K562 (cell line): Measurements from ENCODE around the gene HNRNPA3. TPM values are rescaled to one million over a fixed set of nuclear protein-coding genes. Genes with fewer than 3 reads are reported as not detected.

Experiments used
- CBX8 ChIP-seq: fragments of 200-600 bp; sonication (generic); IDR thresholded peaks from 2 replicates; pipeline ENCODE4 v1.6.1; 2012; ENCODE audit warnings: borderline replicate concordance, mixed run types, low read depth, mild to moderate bottlenecking, moderate library complexity, mixed read lengths, low read length, control low read depth, inconsistent platforms; ENCODE audit not compliant: poor library complexity, severe bottlenecking; ENCODE audit errors: extremely low read depth
- KDM5B ChIP-seq: fragments of 200-600 bp; sonication (generic); IDR thresholded peaks from 2 replicates; pipeline ENCODE4 v1.6.1; 2012; ENCODE audit warnings: low read depth, mild to moderate bottlenecking, moderate library complexity, low read length, control low read depth, inconsistent platforms; ENCODE audit not compliant: insufficient replicate concordance
- SIN3B ChIP-seq: fragments of 450-650 bp; IDR thresholded peaks from 2 replicates; pipeline ENCODE4 v1.6.1; 2017; ENCODE audit warnings: low read depth, mild to moderate bottlenecking, moderate library complexity
- SMARCC2 ChIP-seq: fragments of 450-650 bp; IDR thresholded peaks from 2 replicates; pipeline ENCODE4 v1.6.1; 2017; ENCODE audit warnings: antibody characterized with exemption, moderate library complexity, mild to moderate bottlenecking, low read depth
- SRSF1 ChIP-seq: fragments of 200-400 bp; formaldehyde crosslinking; IDR thresholded peaks from 2 replicates; pipeline ENCODE4 v1.6.1; 2017; ENCODE audit warnings: mild to moderate bottlenecking, low read depth, low read length, moderate library complexity
- TBP ChIP-seq: optimal IDR thresholded peaks from 2 replicates; pipeline ENCODE3; 2011; ENCODE audit warnings: low read depth, low read length, improper control_type of control experiment
- ZEB2 ChIP-seq: fragments of 450-650 bp; IDR thresholded peaks from 2 replicates; pipeline ENCODE4 v1.6.1; 2016
- ZFP30 ChIP-seq: fragments of 250-450 bp; sonication (Bioruptor Pico); IDR thresholded peaks from 2 replicates; pipeline ENCODE4 v1.8.0; 2022; ENCODE audit warnings: moderate library complexity, mild to moderate bottlenecking, inconsistent platforms, borderline replicate concordance
- ZSCAN29 ChIP-seq: fragments of 450-650 bp; IDR thresholded peaks from 2 replicates; pipeline ENCODE4 v1.6.1; 2017
- polyA plus RNA-seq, 8 experiments: library from polyadenylated mRNA; depleted of rRNA in 4 of 8; stranded (reverse) in 5 of 8; unstranded in 3 of 8; fragments of >200 nt; fragmentation: Nextera tagmentation in 2 of 8; fragmentation: Illumina TruSeq in 1 of 8; extraction: Ambion mirVana in 2 of 8; extraction: Trizol in 1 of 8; gene quantifications; 2 replicates each; pipeline versions ENCODE4 v1.2.1 to v1.2.3, GENCODE V29; 2011 to 2014; ENCODE audit warnings: inconsistent platforms in 1 of 8, missing spikeins in 1 of 8
- total RNA-seq, 7 experiments: library from RNA; depleted of rRNA in 6 of 7; stranded (reverse); fragments of >200 nt in 6 of 7; fragmentation: Illumina TruSeq in 2 of 7; extraction: Trizol in 2 of 7; gene quantifications; 2 replicates each; pipeline versions ENCODE4 v1.2.1 to v1.2.3, GENCODE V29; 2011 to 2021; ENCODE audit warnings: low replicate concordance in 1 of 7
- TF ChIP-seq, protein P1 (sequence below): fragments of 450-650 bp; formaldehyde crosslinking; IDR thresholded peaks from 2 replicates; pipeline ENCODE4 v1.4.0; 2020; ENCODE audit warnings: mild to moderate bottlenecking, moderate library complexity
- TF ChIP-seq, protein P2 (sequence below): sonication (generic); formaldehyde crosslinking; IDR thresholded peaks from 2 replicates; pipeline ENCODE4 v1.8.0; 2022; ENCODE audit warnings: missing genetic modification reagents, mild to moderate bottlenecking, borderline replicate concordance
- TF ChIP-seq, protein P3 (sequence below): fragments of 450-650 bp; IDR thresholded peaks from 2 replicates; pipeline ENCODE4 v1.6.1; 2018; ENCODE audit warnings: mild to moderate bottlenecking, low read depth; ENCODE audit not compliant: partially characterized antibody
- TF ChIP-seq, protein P4 (sequence below): sonication (generic); formaldehyde crosslinking; IDR thresholded peaks from 2 replicates; pipeline ENCODE4 v1.9.0; 2022; ENCODE audit warnings: mild to moderate bottlenecking, missing genetic modification reagents
- TF ChIP-seq, protein P5 (sequence below): sonication (generic); formaldehyde crosslinking; IDR thresholded peaks from 2 replicates; pipeline ENCODE4 v1.4.0; 2020; ENCODE audit warnings: mild to moderate bottlenecking, missing genetic modification reagents
- TF ChIP-seq, protein P6 (sequence below): fragments of 450-650 bp; formaldehyde crosslinking; conservative IDR thresholded peaks from 2 replicates; pipeline ENCODE4 v1.4.0; 2022; ENCODE audit warnings: mild to moderate bottlenecking, missing genetic modification characterization

Gene HNRNPA3
- total and polyA plus RNA-seq, 9 of the 15 experiments (the other 6 are each of a cell fraction or from before 2014, with no cell fraction given), result 72.8 to 428 (median 192) TPM

DNA sequence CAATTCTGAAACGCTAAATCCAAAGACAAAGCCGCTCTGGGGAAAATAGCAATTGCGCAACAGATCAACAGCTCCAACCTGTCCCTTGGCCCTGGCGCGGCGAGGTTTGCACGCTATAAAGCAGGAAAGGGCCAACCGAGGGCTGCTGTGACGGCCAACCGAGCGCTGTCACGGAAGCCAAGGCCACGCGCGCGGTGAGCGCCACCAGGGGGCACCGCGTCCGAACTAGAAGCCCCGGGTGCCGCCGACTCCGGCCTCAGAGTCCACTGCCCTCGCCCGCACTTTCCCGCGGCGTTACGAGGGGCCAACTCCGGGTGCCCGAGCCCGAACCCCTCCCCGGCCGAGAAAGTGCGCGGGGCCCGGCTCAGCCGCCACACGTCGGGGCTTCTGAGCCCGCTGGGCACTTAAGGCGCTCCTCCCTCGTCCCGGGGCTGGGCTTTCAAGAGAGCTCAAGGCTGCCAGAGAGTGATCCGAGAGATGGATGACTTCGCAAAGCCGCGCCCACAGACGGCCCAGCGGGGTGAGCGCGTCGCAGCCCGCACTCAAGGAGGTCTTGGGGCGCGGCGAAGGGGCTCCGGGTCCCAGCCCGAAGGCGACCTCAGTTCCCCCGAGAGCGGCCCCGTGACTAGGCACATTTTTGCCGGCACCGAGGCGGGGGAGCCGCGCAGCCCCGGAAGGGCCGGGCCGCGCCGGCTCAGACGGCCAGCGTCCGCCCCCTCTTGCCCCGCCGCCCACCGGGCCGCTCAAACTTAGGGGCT is 51.0 kb downstream of the HNRNPA3 start (continued):
- TF ChIP-seq ZEB2, result peak; percentile 53; the same call in 1 of the 2 replicates
- peak; percentile 9; the same call in 1 of the 2 replicates for TF ChIP-seq SRSF1
- TF ChIP-seq SIN3B, result peak; percentile 53; the same call in 1 of the 2 replicates
- no peak; the same call in 1 of the 2 replicates for TF ChIP-seq SMARCC2
- peak; percentile 85 for TF ChIP-seq TBP
- TF ChIP-seq CBX8, result no peak
- TF ChIP-seq, protein P1, sequence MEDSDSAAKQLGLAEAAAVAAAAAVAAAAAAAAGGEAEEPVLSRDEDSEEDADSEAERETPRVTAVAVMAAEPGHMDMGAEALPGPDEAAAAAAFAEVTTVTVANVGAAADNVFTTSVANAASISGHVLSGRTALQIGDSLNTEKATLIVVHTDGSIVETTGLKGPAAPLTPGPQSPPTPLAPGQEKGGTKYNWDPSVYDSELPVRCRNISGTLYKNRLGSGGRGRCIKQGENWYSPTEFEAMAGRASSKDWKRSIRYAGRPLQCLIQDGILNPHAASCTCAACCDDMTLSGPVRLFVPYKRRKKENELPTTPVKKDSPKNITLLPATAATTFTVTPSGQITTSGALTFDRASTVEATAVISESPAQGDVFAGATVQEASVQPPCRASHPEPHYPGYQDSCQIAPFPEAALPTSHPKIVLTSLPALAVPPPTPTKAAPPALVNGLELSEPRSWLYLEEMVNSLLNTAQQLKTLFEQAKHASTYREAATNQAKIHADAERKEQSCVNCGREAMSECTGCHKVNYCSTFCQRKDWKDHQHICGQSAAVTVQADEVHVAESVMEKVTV (CRISPR knock-in tag), result peak; percentile 90
- no peak for TF ChIP-seq ZFP30 (CRISPR knock-in tag)
- TF ChIP-seq KDM5B, result peak; percentile 67
- TF ChIP-seq, protein P2, sequence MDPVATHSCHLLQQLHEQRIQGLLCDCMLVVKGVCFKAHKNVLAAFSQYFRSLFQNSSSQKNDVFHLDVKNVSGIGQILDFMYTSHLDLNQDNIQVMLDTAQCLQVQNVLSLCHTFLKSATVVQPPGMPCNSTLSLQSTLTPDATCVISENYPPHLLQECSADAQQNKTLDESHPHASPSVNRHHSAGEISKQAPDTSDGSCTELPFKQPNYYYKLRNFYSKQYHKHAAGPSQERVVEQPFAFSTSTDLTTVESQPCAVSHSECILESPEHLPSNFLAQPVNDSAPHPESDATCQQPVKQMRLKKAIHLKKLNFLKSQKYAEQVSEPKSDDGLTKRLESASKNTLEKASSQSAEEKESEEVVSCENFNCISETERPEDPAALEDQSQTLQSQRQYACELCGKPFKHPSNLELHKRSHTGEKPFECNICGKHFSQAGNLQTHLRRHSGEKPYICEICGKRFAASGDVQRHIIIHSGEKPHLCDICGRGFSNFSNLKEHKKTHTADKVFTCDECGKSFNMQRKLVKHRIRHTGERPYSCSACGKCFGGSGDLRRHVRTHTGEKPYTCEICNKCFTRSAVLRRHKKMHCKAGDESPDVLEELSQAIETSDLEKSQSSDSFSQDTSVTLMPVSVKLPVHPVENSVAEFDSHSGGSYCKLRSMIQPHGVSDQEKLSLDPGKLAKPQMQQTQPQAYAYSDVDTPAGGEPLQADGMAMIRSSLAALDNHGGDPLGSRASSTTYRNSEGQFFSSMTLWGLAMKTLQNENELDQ (CRISPR knock-in tag), result peak; percentile 97
- TF ChIP-seq, protein P3, sequence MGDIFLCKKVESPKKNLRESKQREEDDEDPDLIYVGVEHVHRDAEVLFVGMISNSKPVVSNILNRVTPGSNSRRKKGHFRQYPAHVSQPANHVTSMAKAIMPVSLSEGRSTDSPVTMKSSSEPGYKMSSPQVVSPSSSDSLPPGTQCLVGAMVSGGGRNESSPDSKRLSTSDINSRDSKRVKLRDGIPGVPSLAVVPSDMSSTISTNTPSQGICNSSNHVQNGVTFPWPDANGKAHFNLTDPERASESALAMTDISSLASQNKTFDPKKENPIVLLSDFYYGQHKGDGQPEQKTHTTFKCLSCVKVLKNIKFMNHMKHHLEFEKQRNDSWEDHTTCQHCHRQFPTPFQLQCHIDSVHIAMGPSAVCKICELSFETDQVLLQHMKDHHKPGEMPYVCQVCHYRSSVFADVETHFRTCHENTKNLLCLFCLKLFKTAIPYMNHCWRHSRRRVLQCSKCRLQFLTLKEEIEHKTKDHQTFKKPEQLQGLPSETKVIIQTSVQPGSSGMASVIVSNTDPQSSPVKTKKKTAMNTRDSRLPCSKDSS, result no peak
- TF ChIP-seq, protein P4, sequence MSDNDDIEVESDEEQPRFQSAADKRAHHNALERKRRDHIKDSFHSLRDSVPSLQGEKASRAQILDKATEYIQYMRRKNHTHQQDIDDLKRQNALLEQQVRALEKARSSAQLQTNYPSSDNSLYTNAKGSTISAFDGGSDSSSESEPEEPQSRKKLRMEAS (CRISPR knock-in tag), result peak; percentile 96
- TF ChIP-seq, protein P5, sequence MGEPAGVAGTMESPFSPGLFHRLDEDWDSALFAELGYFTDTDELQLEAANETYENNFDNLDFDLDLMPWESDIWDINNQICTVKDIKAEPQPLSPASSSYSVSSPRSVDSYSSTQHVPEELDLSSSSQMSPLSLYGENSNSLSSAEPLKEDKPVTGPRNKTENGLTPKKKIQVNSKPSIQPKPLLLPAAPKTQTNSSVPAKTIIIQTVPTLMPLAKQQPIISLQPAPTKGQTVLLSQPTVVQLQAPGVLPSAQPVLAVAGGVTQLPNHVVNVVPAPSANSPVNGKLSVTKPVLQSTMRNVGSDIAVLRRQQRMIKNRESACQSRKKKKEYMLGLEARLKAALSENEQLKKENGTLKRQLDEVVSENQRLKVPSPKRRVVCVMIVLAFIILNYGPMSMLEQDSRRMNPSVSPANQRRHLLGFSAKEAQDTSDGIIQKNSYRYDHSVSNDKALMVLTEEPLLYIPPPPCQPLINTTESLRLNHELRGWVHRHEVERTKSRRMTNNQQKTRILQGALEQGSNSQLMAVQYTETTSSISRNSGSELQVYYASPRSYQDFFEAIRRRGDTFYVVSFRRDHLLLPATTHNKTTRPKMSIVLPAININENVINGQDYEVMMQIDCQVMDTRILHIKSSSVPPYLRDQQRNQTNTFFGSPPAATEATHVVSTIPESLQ (CRISPR knock-in tag), result 0 out of 2 replicates have a peak, but pooled peaks have one; percentile 25
- TF ChIP-seq ZSCAN29, result 0 out of 2 replicates have a peak, but pooled peaks have one; percentile 40
- TF ChIP-seq, protein P6, sequence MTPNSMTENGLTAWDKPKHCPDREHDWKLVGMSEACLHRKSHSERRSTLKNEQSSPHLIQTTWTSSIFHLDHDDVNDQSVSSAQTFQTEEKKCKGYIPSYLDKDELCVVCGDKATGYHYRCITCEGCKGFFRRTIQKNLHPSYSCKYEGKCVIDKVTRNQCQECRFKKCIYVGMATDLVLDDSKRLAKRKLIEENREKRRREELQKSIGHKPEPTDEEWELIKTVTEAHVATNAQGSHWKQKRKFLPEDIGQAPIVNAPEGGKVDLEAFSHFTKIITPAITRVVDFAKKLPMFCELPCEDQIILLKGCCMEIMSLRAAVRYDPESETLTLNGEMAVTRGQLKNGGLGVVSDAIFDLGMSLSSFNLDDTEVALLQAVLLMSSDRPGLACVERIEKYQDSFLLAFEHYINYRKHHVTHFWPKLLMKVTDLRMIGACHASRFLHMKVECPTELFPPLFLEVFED (CRISPR knock-in tag), result no peak
